K562 (cell line): Measurements from ENCODE around the gene LAT. TPM values are rescaled to one million over a fixed set of nuclear protein-coding genes. Genes with fewer than 3 reads are reported as not detected.

Experiments
- BCL6 ChIP-seq: fragments of 250-450 bp; sonication (Bioruptor Pico); IDR thresholded peaks from 2 replicates; pipeline ENCODE4 v1.4.0; 2020
- BRD9 ChIP-seq: fragments of 450-650 bp; IDR thresholded peaks from 2 replicates; pipeline ENCODE4 v1.6.1; 2018; ENCODE audit warnings: low read depth; ENCODE audit not compliant: partially characterized antibody
- ETS2 ChIP-seq: IDR thresholded peaks from 2 replicates; pipeline ENCODE4 v1.6.1; 2016; ENCODE audit warnings: borderline replicate concordance, missing genetic modification characterization, mild to moderate bottlenecking, moderate library complexity, missing compliant biosample characterization; ENCODE audit not compliant: poor library complexity, severe bottlenecking
- EZH2 ChIP-seq: IDR thresholded peaks from 2 replicates; pipeline ENCODE4 v1.6.1; 2012; ENCODE audit warnings: low read depth, mild to moderate bottlenecking, inconsistent platforms, low read length, borderline replicate concordance
- NFE2L1 ChIP-seq: fragments of 450-650 bp; IDR thresholded peaks from 2 replicates; pipeline ENCODE4 v1.6.1; 2016; ENCODE audit warnings: missing genetic modification characterization, low read depth, mild to moderate bottlenecking, missing compliant biosample characterization, moderate library complexity, borderline replicate concordance
- POLR2G ChIP-seq: fragments of 200-400 bp; formaldehyde crosslinking; IDR thresholded peaks from 2 replicates; pipeline ENCODE4 v1.6.1; 2017; ENCODE audit warnings: low read depth, mild to moderate bottlenecking, antibody characterized with exemption, low read length, moderate library complexity
- RB1 ChIP-seq: fragments of 450-650 bp; IDR thresholded peaks from 2 replicates; pipeline ENCODE4 v1.6.1; 2017; ENCODE audit warnings: low read depth, mild to moderate bottlenecking
- RERE ChIP-seq: sonication (generic); formaldehyde crosslinking; IDR thresholded peaks from 2 replicates; pipeline ENCODE4 v1.8.0; 2023; ENCODE audit warnings: missing genetic modification reagents, mild to moderate bottlenecking, borderline replicate concordance
- RNF2 ChIP-seq: sonication (generic); IDR thresholded peaks from 2 replicates; pipeline ENCODE4 v1.6.1; 2016
- SMAD1 ChIP-seq: fragments of 150-350 bp; IDR thresholded peaks from 2 replicates; pipeline ENCODE4 v1.6.1; 2014; ENCODE audit warnings: low read length, low read depth; ENCODE audit not compliant: partially characterized antibody
- SPI1 ChIP-seq: IDR thresholded peaks from 2 replicates; pipeline ENCODE4 v1.6.1; 2011; ENCODE audit warnings: low read depth, low read length, control low read depth, borderline replicate concordance
- ZNF280B ChIP-seq: fragments of 250-450 bp; sonication (Bioruptor Pico); IDR thresholded peaks from 2 replicates; pipeline ENCODE4 v1.5.1; 2021; ENCODE audit warnings: mild to moderate bottlenecking
- ZNF589 ChIP-seq: fragments of 200-800 bp; sonication (Bioruptor generic); IDR thresholded peaks from 2 replicates; pipeline ENCODE4 v1.6.1; 2016; ENCODE audit warnings: low read depth, missing genetic modification characterization, missing compliant biosample characterization
- ZNF592 ChIP-seq: fragments of 450-650 bp; IDR thresholded peaks from 2 replicates; pipeline ENCODE4 v1.6.1; 2017; ENCODE audit warnings: antibody characterized with exemption, mild to moderate bottlenecking
- polyA plus RNA-seq, 8 experiments: library from polyadenylated mRNA; depleted of rRNA in 4 of 8; stranded (reverse) in 5 of 8; unstranded in 3 of 8; fragments of >200 nt; fragmentation: Nextera tagmentation in 2 of 8; fragmentation: Illumina TruSeq in 1 of 8; extraction: Ambion mirVana in 2 of 8; extraction: Trizol in 1 of 8; gene quantifications; 2 replicates each; pipeline versions ENCODE4 v1.2.1 to v1.2.3, GENCODE V29; 2011 to 2014; ENCODE audit warnings: inconsistent platforms in 1 of 8, missing spikeins in 1 of 8
- total RNA-seq, 7 experiments: library from RNA; depleted of rRNA in 6 of 7; stranded (reverse); fragments of >200 nt in 6 of 7; fragmentation: Illumina TruSeq in 2 of 7; extraction: Trizol in 2 of 7; gene quantifications; 2 replicates each; pipeline versions ENCODE4 v1.2.1 to v1.2.3, GENCODE V29; 2011 to 2021; ENCODE audit warnings: low replicate concordance in 1 of 7

LAT gene
- total and polyA plus RNA-seq, 9 of the 15 experiments (the other 6 are each of a cell fraction or from before 2014, with no cell fraction given) = 0.40 to 4.2 (median 1.3) TPM

DNA sequence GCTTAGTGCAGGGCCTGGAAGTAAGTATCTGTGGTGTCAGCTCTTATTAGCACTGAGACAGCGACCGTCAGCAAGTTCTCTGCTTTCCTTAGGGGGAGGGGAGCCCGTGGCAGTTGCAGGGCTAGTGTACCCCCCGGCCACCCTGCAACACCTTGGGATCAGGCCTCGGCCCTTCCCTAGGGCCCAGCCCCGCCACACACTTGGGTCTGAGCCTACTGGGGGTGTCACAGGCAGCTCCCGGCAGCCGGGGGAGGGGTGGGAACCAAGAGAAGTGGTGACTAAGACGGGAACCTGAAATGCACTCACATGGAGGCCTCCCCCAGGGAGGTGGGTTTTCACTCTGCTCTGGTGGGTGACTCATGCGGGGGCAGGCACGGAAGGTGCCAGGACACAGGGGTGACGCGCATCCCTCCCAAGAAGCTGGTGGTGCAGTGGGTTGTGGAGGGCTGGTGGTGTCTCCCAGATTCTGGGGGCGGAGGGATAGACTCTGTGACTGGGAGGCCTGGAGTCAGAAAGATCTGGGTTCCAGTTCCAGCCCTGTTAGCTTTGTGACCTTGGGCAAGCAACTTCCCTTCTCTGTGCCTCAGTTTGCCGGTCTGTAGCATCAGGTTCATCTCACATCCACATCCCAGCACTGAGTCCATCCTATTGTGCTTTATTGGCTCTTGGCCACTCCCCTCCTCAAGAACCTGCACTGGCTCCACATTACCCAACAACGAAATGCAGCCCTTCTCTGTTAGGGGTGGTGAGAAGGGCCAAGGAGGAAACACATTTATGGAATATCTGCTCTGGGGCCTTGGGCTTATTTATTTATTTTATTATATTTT, 44.5 kb downstream of the LAT start (continued):
- TF ChIP-seq ZNF280B (CRISPR knock-in tag) (no peak), POLR2G (peak; percentile 36; the same call in 1 of the 2 replicates), RNF2 (0 out of 2 replicates have a peak, but pooled peaks have one; percentile 44), EZH2 (no peak), RB1 (no peak), BCL6 (CRISPR knock-in tag) (no peak), ZNF592 (peak; percentile 68), BRD9 (no peak), RERE (CRISPR knock-in tag) (no peak), SPI1 (no peak), ZNF589 (CRISPR knock-in tag) (no peak), SMAD1 (peak; percentile 24), ETS2 (no peak), NFE2L1 (tag) (no peak)
